Measurements from ENCODE around the gene LAMTOR4. TPM values are rescaled to one million over a fixed set of nuclear protein-coding genes. Genes with fewer than 3 reads are reported as not detected.
"Not testable (repeated sequence)": the region's sequence is repeated elsewhere in the genome, so short reads cannot be mapped to it uniquely, and the experiment has no call there.

LAMTOR4 gene
- total RNA-seq, 1 experiment from 2014 or later: 224 TPM

DNA sequence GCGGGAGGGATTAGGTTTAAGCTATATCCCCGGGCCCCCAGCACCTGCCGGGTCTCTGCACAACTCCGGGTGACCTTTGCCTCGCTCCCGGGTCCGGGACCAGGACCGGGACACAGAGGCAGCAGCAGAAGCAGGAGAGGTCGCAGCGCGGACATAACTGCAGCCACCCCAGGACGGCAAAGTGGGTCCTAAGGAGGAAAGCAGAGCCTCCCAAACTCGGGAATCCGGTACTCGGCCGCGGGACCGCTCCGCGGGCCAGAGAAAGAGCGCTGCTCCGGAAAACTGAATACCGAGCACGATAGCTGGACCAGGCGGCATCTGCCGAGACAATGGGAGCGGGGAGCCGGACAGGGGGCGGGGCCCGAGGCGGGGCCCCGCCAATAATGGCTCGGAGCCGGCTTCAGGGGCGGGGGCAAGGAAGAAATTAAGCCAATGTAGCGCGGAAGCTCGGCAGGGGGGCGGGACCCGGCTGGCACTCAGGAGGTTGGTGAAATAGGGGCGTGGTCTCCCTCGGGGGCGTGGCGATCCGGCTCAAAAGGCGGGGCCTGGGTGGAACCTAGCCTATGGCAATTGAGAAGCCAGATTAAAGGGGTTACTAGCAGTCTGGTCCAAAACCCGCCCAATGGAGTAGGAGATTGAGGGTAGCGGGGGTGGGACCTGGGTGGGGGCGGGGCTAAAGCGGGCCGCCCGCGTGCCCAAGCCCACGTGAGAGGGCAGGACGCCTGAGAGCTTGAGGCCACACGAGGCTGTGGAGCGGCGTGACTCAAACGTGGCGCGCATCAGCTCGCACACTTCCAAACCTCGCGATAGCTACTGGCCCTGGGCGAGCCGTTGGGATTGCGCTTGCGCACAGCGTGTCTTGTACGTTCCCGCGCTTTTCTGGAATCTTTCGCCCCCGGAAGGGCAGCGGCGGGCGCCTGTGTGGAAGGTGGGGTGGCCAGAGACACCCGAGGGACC, 28.6 kb downstream of the LAMTOR4 start, which contains the start of the genes GPC2 and STAG3:
Gene GPC2 (minus strand): TSS at position 337 of the 957 bp plus-strand sequence. CDS start 182 bp downstream, at position 155.
Gene STAG3 (plus strand): TSS at position 874 of the 957 bp plus-strand sequence. CDS start 2,639 bp downstream, outside the sequence.
- DNase-seq (ENCODE audit: low read depth, low spot score) (peak; percentile 80), ATAC-seq (peak; percentile 93)
- TF ChIP-seq POLR2AphosphoS5 (IDR thresholded peaks at IDR 0.05; ENCODE audit: low read depth, low read length): peak; percentile 37; the same call in 1 of the 2 replicates
- no peak for TF ChIP-seq TCF7L2 (IDR thresholded peaks at IDR 0.05; ENCODE audit: low read depth, low read length)
- no peak for TF ChIP-seq SIN3A (IDR thresholded peaks at IDR 0.05; ENCODE audit: borderline replicate concordance, insufficient read depth, low read depth, low read length)
- no peak for TF ChIP-seq CTCF (IDR thresholded peaks at IDR 0.05)
- Histone ChIP-seq H3K36me3 (ENCODE audit: control insufficient read depth, insufficient read depth, low read length) (peaks cover 2% of the 10 kb centered on the region; the same call in 1 of the 2 replicates), H3K27ac (ENCODE audit: low read length) (peak within 1 kb of the TSS; percentile 77), H3K4me1 (ENCODE audit: control insufficient read depth, insufficient read depth, low read length) (0 out of 2 replicates have a peak, but pooled peaks cover 3% of the 10 kb centered on the region), H3K27me3 (ENCODE audit: control insufficient read depth, insufficient read depth, low read length) (no peaks in the 10 kb centered on the region), H3K9me3 (ENCODE audit: control insufficient read depth, insufficient read depth, low read depth, low read length) (no peaks in the 10 kb centered on the region), H3K4me3 (ENCODE audit: low read depth in 2 of 2, low read length in 2 of 2) (peak within 1 kb of the TSS; percentile 67 to 87)
- ChIA-PET POLR2A (interaction anchor here (0.6 kb wide), 1 partner anchor 17 kb away, joined by 3 read pairs; no protein-coding TSS in a partner anchor), CTCF (no interaction called here)
- intact Hi-C loops (cut with micrococcal nuclease; ENCODE audit: unreplicated experiment) (no loop called here), in situ Hi-C loops (cut with HindIII; ENCODE audit: low pct_unique_long_range_greater_than_20kb, low sequenced_read_pairs) (no loop called here)
- BruUV-seq (replicated peaks): no TSS peak

DNA sequence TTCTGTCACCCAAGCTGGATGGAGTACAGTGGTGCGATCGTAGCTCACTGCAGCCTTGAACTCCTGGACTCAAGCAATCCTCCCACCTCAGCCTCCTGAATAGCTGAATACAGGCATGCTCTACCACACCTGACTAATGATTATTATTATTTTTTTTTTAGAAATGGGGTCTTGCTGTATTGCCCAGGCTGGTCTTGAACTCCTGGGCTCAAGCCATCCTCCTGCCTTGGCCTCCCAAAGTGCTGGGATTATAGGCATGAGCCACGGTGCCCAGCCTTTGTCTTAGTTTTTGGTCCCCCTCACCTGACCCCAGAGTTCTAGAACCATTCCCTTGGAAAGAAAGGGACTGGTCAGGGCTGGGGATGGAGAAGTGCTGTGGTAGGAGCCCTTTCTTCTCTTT, 31.4 kb downstream of the LAMTOR4 start:
- DNase-seq (ENCODE audit: low read depth, low spot score); H3K4me3 ChIP-seq (ENCODE audit: low read depth in 2 of 2, low read length in 2 of 2); H3K36me3 ChIP-seq (ENCODE audit: control insufficient read depth, insufficient read depth, low read length); H3K9me3 ChIP-seq (ENCODE audit: control insufficient read depth, insufficient read depth, low read depth, low read length); POLR2A ChIA-PET; in situ Hi-C loops (cut with HindIII; ENCODE audit: low pct_unique_long_range_greater_than_20kb, low sequenced_read_pairs); H3K27me3 ChIP-seq (ENCODE audit: control insufficient read depth, insufficient read depth, low read length); intact Hi-C loops (cut with micrococcal nuclease; ENCODE audit: unreplicated experiment); ATAC-seq; BruUV-seq (replicated peaks); H3K4me1 ChIP-seq (ENCODE audit: control insufficient read depth, insufficient read depth, low read length); H3K27ac ChIP-seq (ENCODE audit: low read length): not testable (repeated sequence)
- CTCF ChIA-PET: interaction anchor here (0.5 kb wide), 1 partner anchor 17 kb away, joined by 5 read pairs; no protein-coding TSS in a partner anchor

DNA sequence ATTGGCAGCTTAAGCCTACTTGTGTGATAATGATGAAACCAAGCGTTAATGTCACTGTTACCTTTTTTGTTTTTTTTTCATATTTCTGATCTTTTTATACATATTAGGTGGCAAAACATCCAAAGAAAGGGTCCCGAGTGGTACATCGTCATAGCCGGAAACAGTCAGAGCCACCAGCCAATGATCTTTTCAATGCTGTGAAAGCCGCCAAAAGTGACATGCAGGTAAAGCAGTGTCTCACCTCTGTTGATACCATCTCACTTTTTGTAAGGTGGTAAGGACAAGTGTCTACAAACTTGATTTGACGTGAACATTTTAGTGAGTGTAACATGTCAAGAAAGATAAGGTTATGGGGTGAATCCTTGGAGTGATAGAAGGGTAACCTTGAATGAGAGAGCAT, 33.9 kb downstream of the LAMTOR4 start:
- H3K36me3 ChIP-seq (ENCODE audit: control insufficient read depth, insufficient read depth, low read length); H3K4me3 ChIP-seq (ENCODE audit: low read depth in 2 of 2, low read length in 2 of 2); H3K9me3 ChIP-seq (ENCODE audit: control insufficient read depth, insufficient read depth, low read depth, low read length); ATAC-seq; intact Hi-C loops (cut with micrococcal nuclease; ENCODE audit: unreplicated experiment); DNase-seq (ENCODE audit: low read depth, low spot score); H3K27me3 ChIP-seq (ENCODE audit: control insufficient read depth, insufficient read depth, low read length); POLR2A ChIA-PET; in situ Hi-C loops (cut with HindIII; ENCODE audit: low pct_unique_long_range_greater_than_20kb, low sequenced_read_pairs); H3K27ac ChIP-seq (ENCODE audit: low read length); H3K4me1 ChIP-seq (ENCODE audit: control insufficient read depth, insufficient read depth, low read length); CTCF ChIA-PET; BruUV-seq (replicated peaks): not testable (repeated sequence)

DNA sequence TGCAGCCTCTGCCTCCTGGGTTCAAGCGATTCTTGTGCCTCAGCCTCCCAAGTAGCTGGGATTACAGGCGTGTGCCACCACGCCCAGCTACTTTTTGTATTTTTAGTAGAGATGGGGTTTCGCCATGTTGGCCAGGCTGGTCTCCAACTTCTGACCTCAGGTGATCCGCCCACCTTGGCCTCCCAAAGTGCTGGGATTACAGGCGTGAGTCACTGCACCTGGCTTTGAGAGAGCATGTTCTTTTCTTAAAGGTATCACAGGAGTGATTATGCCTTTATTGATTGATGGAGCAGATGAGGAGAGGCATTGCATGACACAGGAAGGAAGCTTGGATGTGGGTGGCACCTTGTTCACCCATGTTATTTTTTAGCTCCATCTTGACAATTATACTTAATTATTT, 34.4 kb downstream of the LAMTOR4 start:
- ATAC-seq; intact Hi-C loops (cut with micrococcal nuclease; ENCODE audit: unreplicated experiment); H3K36me3 ChIP-seq (ENCODE audit: control insufficient read depth, insufficient read depth, low read length); BruUV-seq (replicated peaks); H3K9me3 ChIP-seq (ENCODE audit: control insufficient read depth, insufficient read depth, low read depth, low read length); DNase-seq (ENCODE audit: low read depth, low spot score); in situ Hi-C loops (cut with HindIII; ENCODE audit: low pct_unique_long_range_greater_than_20kb, low sequenced_read_pairs); POLR2A ChIA-PET; H3K4me1 ChIP-seq (ENCODE audit: control insufficient read depth, insufficient read depth, low read length); H3K27ac ChIP-seq (ENCODE audit: low read length); H3K4me3 ChIP-seq (ENCODE audit: low read depth in 2 of 2, low read length in 2 of 2); H3K27me3 ChIP-seq (ENCODE audit: control insufficient read depth, insufficient read depth, low read length); CTCF ChIA-PET: not testable (repeated sequence)
